GM19395 (cell line): ENCODE data around the gene P2RX6.
"Not testable (repeated sequence)": the region's sequence is repeated elsewhere in the genome, so short reads cannot be mapped to it uniquely, and the experiment has no call there.

Source experiments
- ATAC-seq: cut with Tn5 transposase; IDR thresholded peaks from one replicate; pipeline ENCODE4 v1.9.1; 2021; ENCODE audit warnings: mild to moderate bottlenecking, moderate library complexity; ENCODE audit not compliant: unreplicated experiment

P2RX6 gene

GRCh38 chr22:21071796-21072195 is 56.8 kb downstream of the P2RX6 start:
- ATAC-seq = not testable (repeated sequence)

DNA sequence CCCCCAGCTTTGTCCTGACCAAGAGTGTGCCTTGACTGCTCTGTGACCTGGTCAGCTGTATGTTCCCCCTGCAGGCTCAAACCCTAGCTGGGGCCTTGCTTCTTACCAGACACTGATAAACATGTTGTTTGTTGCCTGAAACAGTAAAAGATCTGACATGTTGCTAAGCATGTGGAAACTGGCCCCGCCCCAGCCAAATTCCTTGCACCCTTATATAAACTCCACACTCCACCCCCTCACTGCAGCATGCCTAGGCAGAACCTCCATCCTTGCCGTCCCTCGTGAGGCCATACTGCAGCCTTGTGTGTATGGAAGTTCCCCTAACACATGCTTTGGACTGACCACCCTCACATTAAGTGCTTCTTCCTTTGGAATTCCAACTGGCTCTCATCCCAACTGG is 58.1 kb downstream of the P2RX6 start:
- no peak for ATAC-seq

- no peak for ATAC-seq
Observed at GRCh38 chr22:21073482-21073881, 58.5 kb downstream of the P2RX6 start.

DNA sequence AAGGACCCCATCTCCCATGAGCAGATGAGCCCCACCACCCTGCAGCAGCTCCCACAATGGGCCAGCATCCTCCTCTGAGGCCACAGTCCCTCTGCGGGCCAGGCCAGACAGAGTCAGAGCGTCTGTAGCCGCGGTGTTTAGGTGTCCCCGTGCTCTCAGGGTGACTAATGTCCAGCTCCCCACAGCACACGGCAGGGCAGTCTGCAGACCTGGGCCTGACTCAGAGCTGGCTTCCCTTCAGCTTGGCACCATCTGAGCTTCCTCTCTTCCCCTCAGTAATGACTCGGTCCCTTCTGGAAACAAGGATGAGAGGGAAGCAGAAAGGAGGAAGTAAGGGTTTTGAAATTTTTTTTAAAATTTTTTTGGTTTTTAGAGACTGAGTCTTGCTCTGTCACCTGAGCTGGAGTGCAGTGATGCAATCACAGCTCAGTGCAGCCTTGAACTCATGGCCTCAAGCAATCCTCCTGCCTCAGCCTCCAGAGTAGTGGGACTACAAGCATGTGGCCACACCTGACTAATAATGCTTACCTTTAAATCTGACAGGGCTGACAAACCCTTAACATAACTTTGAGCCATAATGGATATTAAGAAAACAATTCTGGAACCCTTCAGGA is 59.2 kb downstream of the P2RX6 start:
- no peak for ATAC-seq

- ATAC-seq = no peak
Observed at GRCh38 chr22:21075516-21076138, 60.7 kb downstream of the P2RX6 start.

DNA sequence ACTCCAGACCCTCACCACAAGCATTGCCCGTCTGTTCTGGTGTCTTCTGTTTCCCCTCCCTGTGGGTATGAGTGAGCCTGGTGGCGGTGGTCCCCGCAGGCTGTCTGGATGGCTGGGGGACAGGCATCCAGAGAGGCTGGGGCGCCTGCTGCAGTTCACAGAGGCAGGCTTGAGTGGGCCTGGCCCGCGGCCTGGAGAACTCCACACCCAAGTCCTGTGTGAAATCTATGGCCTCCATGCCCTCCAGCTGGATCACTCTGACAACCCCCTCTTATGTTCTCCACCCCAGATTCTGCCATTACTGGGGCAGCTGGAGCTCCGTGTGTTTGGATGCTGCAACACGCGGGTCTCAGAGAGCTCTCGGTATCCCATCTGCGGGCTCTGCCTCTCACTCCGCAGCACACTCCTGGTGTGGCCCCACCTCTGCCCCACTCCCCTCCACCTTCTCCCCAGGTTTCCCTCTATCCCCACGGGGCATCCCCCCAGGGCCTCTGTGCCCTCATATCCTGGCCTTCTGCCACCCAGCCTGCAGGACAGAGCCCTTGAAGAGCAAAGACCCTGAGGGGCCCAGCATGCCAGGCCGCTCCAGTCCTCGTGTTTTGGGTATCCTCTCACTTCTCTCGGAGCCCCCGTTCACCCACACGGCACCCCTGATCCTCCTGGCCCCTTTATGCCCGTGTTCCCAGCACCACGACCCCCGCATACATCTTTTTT is 62.1 kb downstream of the P2RX6 start:
- ATAC-seq = no peak
